Mesothelial cell of epicardium (in vitro differentiated cells): ENCODE results near the gene SLC5A3. TPM values are rescaled to one million over a fixed set of nuclear protein-coding genes. Genes with fewer than 3 reads are reported as not detected.

ENCODE experiments used
- DNase-seq, 2 experiments: peaks; one replicate each; pipeline ENCODE4 v3.0.0; 2021; ENCODE audit warnings: low spot score in 2 of 2; ENCODE audit not compliant: unreplicated experiment in 2 of 2
- H3K27ac Mint-ChIP-seq: 2 replicates; pipeline ENCODE4 v1.8.0; 2021; ENCODE audit warnings: mixed read lengths
- H3K27me3 Mint-ChIP-seq: 2 replicates; pipeline ENCODE4 v1.8.0; 2021; ENCODE audit warnings: low read depth, mixed read lengths
- H3K36me3 Mint-ChIP-seq: 2 replicates; pipeline ENCODE4 v1.8.0; 2021; ENCODE audit warnings: mixed read lengths
- H3K4me1 Mint-ChIP-seq: 2 replicates; pipeline ENCODE4 v1.8.0; 2021; ENCODE audit warnings: mixed read lengths
- H3K4me3 Mint-ChIP-seq: 2 replicates; pipeline ENCODE4 v1.8.0; 2021; ENCODE audit warnings: mild to moderate bottlenecking, moderate library complexity, mixed read lengths
- H3K9me3 Mint-ChIP-seq: 2 replicates; pipeline ENCODE4 v1.8.0; 2021; ENCODE audit warnings: mixed read lengths
- total RNA-seq: library from RNA; stranded (reverse); gene quantifications from 3 replicates; pipeline ENCODE4 v1.2.1, GENCODE V29; 2021
- TF ChIP-seq, protein P1 (sequence below): fragments of 200-600 bp; sonication (generic); IDR thresholded peaks from one replicate; pipeline ENCODE4 v1.5.0; 2021; ENCODE audit warnings: antibody characterized with exemption; ENCODE audit not compliant: unreplicated experiment

SLC5A3 gene
- total RNA-seq, 1 donor from 2014 or later = 54.9 TPM

DNA sequence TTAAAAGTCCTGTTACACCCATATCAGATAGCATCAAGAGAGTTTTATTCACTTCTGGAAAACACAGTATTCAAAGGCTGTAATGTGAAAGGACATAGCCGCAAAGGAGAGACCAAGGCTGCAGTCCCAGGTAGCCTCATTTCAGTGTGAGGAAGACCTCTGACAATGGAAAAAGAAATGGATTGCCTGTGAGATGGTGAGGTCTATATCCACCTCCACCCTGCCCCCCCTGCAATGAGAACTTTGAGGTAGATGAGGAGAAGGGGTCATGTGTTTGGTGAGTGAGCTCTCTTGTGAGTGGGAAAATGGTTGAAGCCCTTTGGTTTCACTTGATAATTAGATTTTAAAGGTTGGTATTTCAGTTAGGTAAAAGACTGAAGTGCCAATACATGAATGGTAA, 3.5 kb downstream of the SLC5A3 start:
- TF ChIP-seq, protein P1, sequence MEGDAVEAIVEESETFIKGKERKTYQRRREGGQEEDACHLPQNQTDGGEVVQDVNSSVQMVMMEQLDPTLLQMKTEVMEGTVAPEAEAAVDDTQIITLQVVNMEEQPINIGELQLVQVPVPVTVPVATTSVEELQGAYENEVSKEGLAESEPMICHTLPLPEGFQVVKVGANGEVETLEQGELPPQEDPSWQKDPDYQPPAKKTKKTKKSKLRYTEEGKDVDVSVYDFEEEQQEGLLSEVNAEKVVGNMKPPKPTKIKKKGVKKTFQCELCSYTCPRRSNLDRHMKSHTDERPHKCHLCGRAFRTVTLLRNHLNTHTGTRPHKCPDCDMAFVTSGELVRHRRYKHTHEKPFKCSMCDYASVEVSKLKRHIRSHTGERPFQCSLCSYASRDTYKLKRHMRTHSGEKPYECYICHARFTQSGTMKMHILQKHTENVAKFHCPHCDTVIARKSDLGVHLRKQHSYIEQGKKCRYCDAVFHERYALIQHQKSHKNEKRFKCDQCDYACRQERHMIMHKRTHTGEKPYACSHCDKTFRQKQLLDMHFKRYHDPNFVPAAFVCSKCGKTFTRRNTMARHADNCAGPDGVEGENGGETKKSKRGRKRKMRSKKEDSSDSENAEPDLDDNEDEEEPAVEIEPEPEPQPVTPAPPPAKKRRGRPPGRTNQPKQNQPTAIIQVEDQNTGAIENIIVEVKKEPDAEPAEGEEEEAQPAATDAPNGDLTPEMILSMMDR = no peak
- H3K36me3 Mint-ChIP-seq = peaks cover 14% of the 10 kb centered on the region
- H3K4me3 Mint-ChIP-seq = peak overlapping the region; percentile 96
- peaks cover 72% of the 10 kb centered on the region for H3K4me1 Mint-ChIP-seq
- peak overlapping the region; percentile 78 for H3K27ac Mint-ChIP-seq
- no peak for DNase-seq
- H3K9me3 Mint-ChIP-seq = no peaks in the 10 kb centered on the region
- no peaks in the 10 kb centered on the region for H3K27me3 Mint-ChIP-seq

DNA sequence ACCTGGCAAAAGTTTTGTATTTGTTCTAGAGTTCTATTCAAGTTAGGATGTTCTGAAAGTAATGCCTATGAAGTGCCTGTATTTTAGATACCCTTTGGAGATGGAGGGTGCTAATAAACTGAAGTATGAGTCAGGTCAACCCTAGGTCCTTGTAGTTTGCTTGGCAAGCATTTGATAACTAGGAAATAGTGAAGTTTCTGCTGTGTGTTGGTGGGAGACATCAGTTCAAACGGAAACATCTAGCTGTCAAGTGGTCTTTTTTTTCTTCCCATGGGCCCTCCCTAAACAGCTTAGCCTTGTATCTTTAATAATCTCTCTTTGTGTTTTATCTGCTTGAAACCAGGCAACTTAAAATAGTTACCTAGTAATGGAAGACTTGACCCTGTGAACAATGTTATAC, 4.5 kb downstream of the SLC5A3 start:
- peaks cover 75% of the 10 kb centered on the region for H3K4me1 Mint-ChIP-seq
- no peaks in the 10 kb centered on the region for H3K27me3 Mint-ChIP-seq
- H3K36me3 Mint-ChIP-seq = peaks cover 19% of the 10 kb centered on the region
- H3K9me3 Mint-ChIP-seq = no peaks in the 10 kb centered on the region
- no peak overlapping the region for H3K4me3 Mint-ChIP-seq
- TF ChIP-seq, protein P1 = no peak
- no peak for DNase-seq
- H3K27ac Mint-ChIP-seq = peak overlapping the region; percentile 66

DNA sequence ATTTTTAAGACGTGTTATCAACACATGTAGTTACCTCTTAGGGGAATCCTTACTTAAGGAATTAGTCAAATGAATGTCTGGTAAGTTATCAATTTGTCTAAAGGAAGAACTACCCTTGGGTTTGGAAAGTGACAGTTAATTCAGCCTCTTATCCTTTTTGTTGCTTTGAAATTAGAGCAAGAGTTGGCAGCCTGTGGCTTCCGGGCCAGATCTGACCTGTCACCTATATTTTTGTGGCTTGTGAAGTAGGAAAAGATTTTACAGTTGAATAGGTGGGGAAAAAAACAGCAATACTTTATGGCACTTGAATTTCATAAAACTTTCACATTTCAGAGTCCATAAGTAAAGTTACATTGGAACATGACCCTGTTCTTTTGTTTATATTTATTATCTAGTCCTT, 5.5 kb downstream of the SLC5A3 start:
- Mint-ChIP-seq H3K27me3 (no peaks in the 10 kb centered on the region), H3K27ac (peak overlapping the region; percentile 52), H3K9me3 (no peaks in the 10 kb centered on the region), H3K4me1 (peaks cover 82% of the 10 kb centered on the region), H3K4me3 (no peak overlapping the region), H3K36me3 (peaks cover 24% of the 10 kb centered on the region)
- TF ChIP-seq, protein P1 = no peak
- DNase-seq = no peak

DNA sequence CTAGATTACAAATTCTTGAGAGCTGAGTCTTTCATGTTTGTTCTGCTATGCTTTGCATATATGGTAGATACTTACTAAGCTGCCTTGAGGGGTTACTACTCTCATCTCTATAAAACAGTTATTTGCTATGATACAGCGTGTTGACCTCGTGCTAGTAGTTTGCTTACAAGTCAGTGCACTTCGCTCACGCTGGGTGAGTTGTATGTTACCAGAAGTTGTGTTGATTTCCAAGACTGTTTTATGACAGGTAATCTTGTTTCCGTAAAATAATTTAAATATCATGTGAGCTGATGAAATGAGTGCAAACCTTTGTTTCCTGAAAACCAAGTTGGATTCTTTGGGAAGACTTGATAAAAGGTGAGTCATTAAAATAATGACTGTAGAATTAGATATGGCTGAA, 7.3 kb downstream of the SLC5A3 start:
- H3K9me3 Mint-ChIP-seq = no peaks in the 10 kb centered on the region
- no peak for DNase-seq
- no peak overlapping the region for H3K4me3 Mint-ChIP-seq
- peaks cover 29% of the 10 kb centered on the region for H3K36me3 Mint-ChIP-seq
- TF ChIP-seq, protein P1 = no peak
- peaks cover 69% of the 10 kb centered on the region for H3K4me1 Mint-ChIP-seq
- no peaks in the 10 kb centered on the region for H3K27me3 Mint-ChIP-seq
- no peak overlapping the region for H3K27ac Mint-ChIP-seq

DNA sequence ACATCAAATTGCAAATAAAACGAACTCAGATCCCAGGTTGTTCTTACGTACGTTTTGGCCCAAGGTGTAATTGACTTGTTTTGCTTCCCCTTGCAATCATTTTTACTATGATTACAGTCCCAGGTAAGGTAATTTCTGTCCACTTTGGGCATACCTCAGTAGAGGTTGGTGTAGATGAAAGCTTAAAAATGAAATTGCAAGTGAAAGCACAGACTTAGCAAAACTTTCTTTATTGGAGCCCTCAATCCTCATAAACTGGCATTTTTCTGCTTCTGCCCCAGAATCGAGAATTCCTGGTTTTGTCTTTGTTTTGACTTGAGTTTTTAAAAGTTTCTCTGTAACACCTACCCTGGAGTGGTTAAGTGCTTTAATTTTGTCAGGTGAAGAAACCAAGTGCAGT, 9.4 kb downstream of the SLC5A3 start:
- no peak for DNase-seq
- Mint-ChIP-seq H3K27me3 (no peaks in the 10 kb centered on the region), H3K4me3 (no peak overlapping the region), H3K9me3 (no peaks in the 10 kb centered on the region), H3K4me1 (peaks cover 50% of the 10 kb centered on the region), H3K36me3 (peaks cover 31% of the 10 kb centered on the region), H3K27ac (peak overlapping the region; percentile 54)
- TF ChIP-seq, protein P1 = no peak

DNA sequence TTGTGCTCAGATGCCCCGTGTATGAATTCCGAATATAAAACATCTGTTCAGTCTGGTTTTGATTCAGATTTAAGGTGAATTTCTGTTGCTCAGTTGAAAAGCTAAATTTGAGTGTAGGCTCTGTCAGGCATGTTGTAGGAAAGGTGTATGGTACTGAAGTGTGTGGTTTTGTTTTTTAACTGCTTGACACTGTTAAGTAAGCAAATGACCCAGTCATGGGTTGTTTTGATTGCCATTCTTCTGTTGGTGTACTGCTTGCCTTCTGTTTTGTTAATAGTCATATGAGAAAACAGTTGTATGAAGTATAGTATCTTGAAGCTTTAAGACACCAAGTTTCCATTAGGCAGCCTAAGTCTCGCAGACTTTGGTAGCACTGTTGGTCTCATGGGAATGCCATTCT, 10.0 kb downstream of the SLC5A3 start:
- Mint-ChIP-seq H3K4me1 (peaks cover 44% of the 10 kb centered on the region), H3K9me3 (no peaks in the 10 kb centered on the region), H3K36me3 (peaks cover 31% of the 10 kb centered on the region), H3K4me3 (no peak overlapping the region), H3K27me3 (no peaks in the 10 kb centered on the region), H3K27ac (peak overlapping the region; percentile 54)
- TF ChIP-seq, protein P1 = no peak
- DNase-seq = no peak
